ENCODE measurements around the gene CCDC183.

DNA sequence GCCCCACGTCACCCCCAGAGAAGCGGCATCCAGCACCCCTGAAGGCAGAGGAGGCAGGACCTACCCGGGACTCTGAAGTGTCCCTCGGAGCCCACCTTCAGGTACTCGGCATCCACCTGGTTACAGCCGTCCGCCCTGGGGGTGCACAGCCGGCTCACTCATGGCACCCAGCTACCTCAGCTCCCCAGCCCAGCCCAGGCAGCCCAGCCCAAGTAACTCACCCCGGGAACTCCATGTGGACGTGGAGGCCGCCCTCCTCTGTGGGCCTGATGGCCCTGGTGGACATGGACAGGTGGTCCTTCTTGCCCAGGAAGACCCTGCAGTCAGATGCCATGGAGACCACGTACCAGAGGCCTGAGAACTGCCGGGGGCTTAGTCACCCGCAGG is 32.5 kb upstream of the CCDC183 start:
- TF ChIP-seq, protein P1, sequence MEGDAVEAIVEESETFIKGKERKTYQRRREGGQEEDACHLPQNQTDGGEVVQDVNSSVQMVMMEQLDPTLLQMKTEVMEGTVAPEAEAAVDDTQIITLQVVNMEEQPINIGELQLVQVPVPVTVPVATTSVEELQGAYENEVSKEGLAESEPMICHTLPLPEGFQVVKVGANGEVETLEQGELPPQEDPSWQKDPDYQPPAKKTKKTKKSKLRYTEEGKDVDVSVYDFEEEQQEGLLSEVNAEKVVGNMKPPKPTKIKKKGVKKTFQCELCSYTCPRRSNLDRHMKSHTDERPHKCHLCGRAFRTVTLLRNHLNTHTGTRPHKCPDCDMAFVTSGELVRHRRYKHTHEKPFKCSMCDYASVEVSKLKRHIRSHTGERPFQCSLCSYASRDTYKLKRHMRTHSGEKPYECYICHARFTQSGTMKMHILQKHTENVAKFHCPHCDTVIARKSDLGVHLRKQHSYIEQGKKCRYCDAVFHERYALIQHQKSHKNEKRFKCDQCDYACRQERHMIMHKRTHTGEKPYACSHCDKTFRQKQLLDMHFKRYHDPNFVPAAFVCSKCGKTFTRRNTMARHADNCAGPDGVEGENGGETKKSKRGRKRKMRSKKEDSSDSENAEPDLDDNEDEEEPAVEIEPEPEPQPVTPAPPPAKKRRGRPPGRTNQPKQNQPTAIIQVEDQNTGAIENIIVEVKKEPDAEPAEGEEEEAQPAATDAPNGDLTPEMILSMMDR (IDR thresholded peaks at IDR 0.05; ENCODE audit: low read length): no peak
- no peak for TF ChIP-seq EZH2 (IDR thresholded peaks at IDR 0.05; ENCODE audit: borderline replicate concordance, low read length)
